OCI-LY1 (cell line): ENCODE data around the gene ABLIM2.

Experiments used
- H2AFZ ChIP-seq: fragments of 200-600 bp; sonication (generic), shearing (Covaris generic); 2 replicates; pipeline ENCODE4 v1.6.0; 2014; ENCODE audit warnings: antibody characterized with exemption, mild to moderate bottlenecking, low read length
- H3F3A ChIP-seq: fragments of 200-600 bp; sonication (generic), shearing (Covaris generic); 2 replicates; pipeline ENCODE4 v1.6.0; 2014; ENCODE audit warnings: mild to moderate bottlenecking, antibody characterized with exemption, low read length, moderate library complexity; ENCODE audit not compliant: insufficient read depth
- H3K27ac ChIP-seq: fragments of 200-600 bp; sonication (generic); 2 replicates; pipeline ENCODE4 v1.5.1; 2014; ENCODE audit warnings: low read length, mixed run types, mild to moderate bottlenecking, low read depth; ENCODE audit not compliant: poor library complexity, severe bottlenecking
- H3K27me3 ChIP-seq: fragments of 200-600 bp; sonication (generic); 2 replicates; pipeline ENCODE4 v1.6.0; 2014; ENCODE audit warnings: antibody characterized with exemption, mild to moderate bottlenecking, low read length, moderate library complexity; ENCODE audit not compliant: insufficient read depth
- H3K36me3 ChIP-seq: fragments of 200-600 bp; sonication (generic); 2 replicates; pipeline ENCODE4 v1.6.1; 2014; ENCODE audit warnings: mild to moderate bottlenecking, antibody characterized with exemption, low read length, moderate library complexity, mixed read lengths; ENCODE audit not compliant: insufficient read depth
- H3K4me1 ChIP-seq: fragments of 200-600 bp; sonication (generic); 2 replicates; pipeline ENCODE4 v1.5.1; 2014; ENCODE audit warnings: mild to moderate bottlenecking, low read length, moderate library complexity; ENCODE audit not compliant: insufficient read depth, severe bottlenecking
- H3K4me2 ChIP-seq: fragments of 200-600 bp; sonication (generic), shearing (Covaris generic); 2 replicates; pipeline ENCODE4 v1.6.1; 2014; ENCODE audit warnings: low read length
- H3K4me3 ChIP-seq: fragments of 200-600 bp; sonication (generic); 2 replicates; pipeline ENCODE4 v1.5.1; 2014; ENCODE audit warnings: low read length, low read depth, mild to moderate bottlenecking, mixed read lengths; ENCODE audit not compliant: poor library complexity, severe bottlenecking
- H3K79me2 ChIP-seq: fragments of 200-600 bp; shearing (Covaris generic); 2 replicates; pipeline ENCODE4 v1.6.1; 2016; ENCODE audit warnings: mixed run types, low read length, mixed read lengths; ENCODE audit not compliant: insufficient read depth
- H3K9ac ChIP-seq: fragments of 200-600 bp; sonication (generic), shearing (Covaris generic); 2 replicates; pipeline ENCODE4 v1.6.1; 2014; ENCODE audit warnings: mild to moderate bottlenecking, low read length, mixed read lengths
- H3K9me2 ChIP-seq: fragments of 200-600 bp; sonication (generic), shearing (Covaris generic); 2 replicates; pipeline ENCODE4 v1.6.1; 2014; ENCODE audit warnings: low read depth, mild to moderate bottlenecking, low read length, mixed read lengths
- H3K9me3 ChIP-seq: fragments of 200-600 bp; shearing (Covaris generic); 2 replicates; pipeline ENCODE4 v1.6.1; 2014; ENCODE audit warnings: low read length, mixed read lengths
- H4K20me1 ChIP-seq: fragments of 200-600 bp; sonication (generic), shearing (Covaris generic); 2 replicates; pipeline ENCODE4 v1.6.0; 2016; ENCODE audit warnings: mild to moderate bottlenecking, low read length; ENCODE audit not compliant: insufficient read depth
- CTCF ChIP-seq: fragments of 200-600 bp; sonication (generic), shearing (Covaris generic); IDR thresholded peaks from 2 replicates; pipeline ENCODE4 v1.5.1; 2017; ENCODE audit warnings: mild to moderate bottlenecking, antibody characterized with exemption, low read length, moderate library complexity, mixed read lengths
- EZH2 ChIP-seq: fragments of 200-600 bp; sonication (generic), shearing (Covaris generic); IDR thresholded peaks from 2 replicates; pipeline ENCODE4 v1.8.0; 2017; ENCODE audit warnings: borderline replicate concordance, mixed run types, mild to moderate bottlenecking, antibody characterized with exemption, low read length, moderate library complexity, mixed read lengths

The ABLIM2 gene

GRCh38 chr4:8092282-8092681, 66.3 kb downstream of the ABLIM2 start:
- Histone ChIP-seq H3K27me3 (no peaks in the 10 kb centered on the region), H3K9ac (no peak overlapping the region), H3F3A (no peaks in the 10 kb centered on the region), H3K9me2 (no peaks in the 10 kb centered on the region), H4K20me1 (no peaks in the 10 kb centered on the region), H3K4me3 (no peak overlapping the region), H3K4me2 (no peak overlapping the region), H2AFZ (no peak overlapping the region), H3K9me3 (0 out of 2 replicates have a peak, but pooled peaks cover 6% of the 10 kb centered on the region), H3K36me3 (no peaks in the 10 kb centered on the region), H3K27ac (no peak overlapping the region), H3K79me2 (no peaks in the 10 kb centered on the region), H3K4me1 (no peaks in the 10 kb centered on the region)
- TF ChIP-seq CTCF (no peak), EZH2 (no peak)

GRCh38 chr4:8090744-8091301, 67.8 kb downstream of the ABLIM2 start:
- H3K79me2 ChIP-seq: no peaks in the 10 kb centered on the region
- no peaks in the 10 kb centered on the region for H3K9me2 ChIP-seq
- no peak overlapping the region for H3K9ac ChIP-seq
- no peak overlapping the region for H3K4me3 ChIP-seq
- no peaks in the 10 kb centered on the region for H3K27me3 ChIP-seq
- H3K36me3 ChIP-seq: no peaks in the 10 kb centered on the region
- no peak overlapping the region for H3K27ac ChIP-seq
- no peaks in the 10 kb centered on the region for H3K4me1 ChIP-seq
- no peak overlapping the region for H3K4me2 ChIP-seq
- H3K9me3 ChIP-seq: 0 out of 2 replicates have a peak, but pooled peaks cover 6% of the 10 kb centered on the region
- no peak for TF ChIP-seq EZH2
- no peak for TF ChIP-seq CTCF
- H4K20me1 ChIP-seq: no peaks in the 10 kb centered on the region
- H3F3A ChIP-seq: no peaks in the 10 kb centered on the region
- H2AFZ ChIP-seq: no peak overlapping the region

GRCh38 chr4:8090312-8090711, 68.3 kb downstream of the ABLIM2 start:
- Histone ChIP-seq H3K4me1 (no peaks in the 10 kb centered on the region), H3K4me2 (no peak overlapping the region), H2AFZ (no peak overlapping the region), H3K9ac (no peak overlapping the region), H3K27ac (no peak overlapping the region), H3K4me3 (no peak overlapping the region), H3K27me3 (no peaks in the 10 kb centered on the region), H3K79me2 (no peaks in the 10 kb centered on the region), H3K36me3 (no peaks in the 10 kb centered on the region), H3F3A (no peaks in the 10 kb centered on the region), H3K9me3 (0 out of 2 replicates have a peak, but pooled peaks cover 6% of the 10 kb centered on the region), H4K20me1 (no peaks in the 10 kb centered on the region), H3K9me2 (no peaks in the 10 kb centered on the region)
- TF ChIP-seq CTCF (no peak), EZH2 (no peak)
